Endothelial cell of umbilical vein (primary cell): ENCODE results near the gene GCNA. TPM values are rescaled to one million over a fixed set of nuclear protein-coding genes. Genes with fewer than 3 reads are reported as not detected.

Experiments used
- BruUV-seq: library from RNA; stranded (reverse); fragments of 400-500 nt; replicated peaks from 2 replicates; lab custom pipeline; 2021; lab: Mats Ljungman, UMichigan
- CTCF ChIA-PET: fragments of 300-600, 350-600 bp; sonication (Branson Sonifier 250); formaldehyde crosslinking; loops from one replicate; lab custom pipeline; 2021; ENCODE audit warnings: antibody characterized with exemption, inconsistent platforms; lab: Charles Lee
- POLR2A ChIA-PET: fragments of 300-600, 350-600 bp; sonication (Branson Sonifier 250); formaldehyde crosslinking; loops from one replicate; lab custom pipeline; 2021; ENCODE audit warnings: antibody characterized with exemption, inconsistent platforms; lab: Charles Lee
- DNase-seq: peaks from one replicate; pipeline ENCODE4 v3.0.0-alpha.2; 2011; ENCODE audit warnings: low read depth, low spot score
- FAIRE-seq: peaks from 2 replicates; lab custom pipeline; 2011; peaks lifted over from hg19 to GRCh38; lab: Jason Lieb, UNC
- H2AFZ ChIP-seq: 2 replicates; pipeline ENCODE4 v1.6.0; 2012; ENCODE audit warnings: low read depth, low read length, control low read depth, inconsistent platforms
- H3K27ac ChIP-seq: 2 replicates; pipeline ENCODE4 v1.5.1; 2011; ENCODE audit warnings: low read depth, mild to moderate bottlenecking, control low read depth, low read length, moderate library complexity; ENCODE audit not compliant: insufficient read depth
- H3K27me3 ChIP-seq, 2 experiments: 2 replicates each; pipeline versions ENCODE4 v1.6.0 to v1.6.1; 2011; ENCODE audit warnings: low read length in 2 of 2, mixed read lengths in 1 of 2; ENCODE audit not compliant: control insufficient read depth in 2 of 2, insufficient read depth in 2 of 2
- H3K36me3 ChIP-seq, 2 experiments: 2 replicates in 1 of 2; 3 replicates in 1 of 2; pipeline ENCODE4 v1.5.1; 2011; ENCODE audit warnings: low read length in 2 of 2, mild to moderate bottlenecking in 1 of 2, moderate library complexity in 1 of 2; ENCODE audit not compliant: control insufficient read depth in 2 of 2, insufficient read depth in 2 of 2; ENCODE audit errors: extremely low read depth in 1 of 2
- H3K4me1 ChIP-seq: 3 replicates; pipeline ENCODE4 v1.5.1; 2011; ENCODE audit warnings: mild to moderate bottlenecking, low read length; ENCODE audit not compliant: control insufficient read depth, insufficient read depth; ENCODE audit errors: extremely low read depth
- H3K4me2 ChIP-seq: 2 replicates; pipeline ENCODE4 v1.6.1; 2011; ENCODE audit warnings: low read length, control low read depth, mixed read lengths; ENCODE audit not compliant: insufficient read depth
- H3K4me3 ChIP-seq, 3 experiments: fragments of 200-600 bp in 1 of 3; sonication (generic), shearing (Covaris generic) in 1 of 3; replicated peaks in 1 of 3; 2 replicates each; pipeline ENCODE4 v1.5.1; 2011 to 2016; ENCODE audit warnings: control low read depth in 3 of 3, low read length in 3 of 3, mild to moderate bottlenecking in 2 of 3, inconsistent platforms in 1 of 3, low read depth in 1 of 3, moderate library complexity in 1 of 3; ENCODE audit not compliant: insufficient read depth in 1 of 3
- H3K79me2 ChIP-seq: 2 replicates; pipeline ENCODE4 v1.6.0; 2012; ENCODE audit warnings: low read length, inconsistent platforms; ENCODE audit not compliant: control insufficient read depth, insufficient read depth
- H3K9ac ChIP-seq: replicated peaks from 2 replicates; pipeline ENCODE3; 2011; ENCODE audit warnings: low read length, control low read depth; ENCODE audit not compliant: insufficient read depth; ENCODE audit errors: extremely low read depth
- H3K9me1 ChIP-seq: replicated peaks from 3 replicates; pipeline ENCODE4 v1.6.0; 2011; ENCODE audit warnings: mild to moderate bottlenecking, low read length; ENCODE audit not compliant: control insufficient read depth, insufficient read depth; ENCODE audit errors: extremely low read depth
- H3K9me3 ChIP-seq: replicated peaks from 2 replicates; pipeline ENCODE4 v1.5.1; 2012; ENCODE audit warnings: low read length, inconsistent platforms; ENCODE audit not compliant: control insufficient read depth, insufficient read depth
- H4K20me1 ChIP-seq: replicated peaks from 2 replicates; pipeline ENCODE3; 2011; ENCODE audit warnings: mild to moderate bottlenecking, low read length; ENCODE audit not compliant: control insufficient read depth, insufficient read depth; ENCODE audit errors: extremely low read depth
- CTCF ChIP-seq, 2 donors: IDR thresholded peaks; 1 replicate in 1 of 2; 2 replicates in 1 of 2; pipeline ENCODE4 v1.5.1; 2011; ENCODE audit warnings: low read length in 2 of 2, mild to moderate bottlenecking in 2 of 2, moderate library complexity in 2 of 2, control low read depth in 1 of 2, inconsistent platforms in 1 of 2, low read depth in 1 of 2; ENCODE audit not compliant: insufficient read depth in 1 of 2; ENCODE audit errors: extremely low read depth in 1 of 2
- EZH2 ChIP-seq: IDR thresholded peaks from 2 replicates; pipeline ENCODE4 v1.6.1; 2012; ENCODE audit warnings: borderline replicate concordance, low read depth, mild to moderate bottlenecking, moderate library complexity, low read length, inconsistent platforms; ENCODE audit not compliant: severe bottlenecking
- GATA2 ChIP-seq: IDR thresholded peaks from 2 replicates; pipeline ENCODE4 v1.7.0; 2011; ENCODE audit warnings: low read depth, mild to moderate bottlenecking, moderate library complexity, mixed read lengths, low read length; ENCODE audit not compliant: insufficient read length, insufficient read depth
- MYC ChIP-seq: IDR thresholded peaks from one replicate; pipeline ENCODE4 v1.6.1; 2011; ENCODE audit warnings: mild to moderate bottlenecking, low read depth, low read length
- POLR2A ChIP-seq: IDR thresholded peaks from 2 replicates; pipeline ENCODE4 v1.6.1; 2012; ENCODE audit warnings: low read depth, mild to moderate bottlenecking, control low read depth, low read length
- POLR2AphosphoS5 ChIP-seq: IDR thresholded peaks from 2 replicates; pipeline ENCODE4 v1.6.1; 2012; ENCODE audit warnings: low read depth, mild to moderate bottlenecking, control low read depth, low read length, moderate library complexity; ENCODE audit not compliant: insufficient read depth
- dilution Hi-C: fragments of 300-500 bp; cut with MboI; formaldehyde crosslinking; loops from one replicate; pipeline ENCODE4 v1.15.0; 2019; ENCODE audit warnings: low sequenced_read_pairs; ENCODE audit not compliant: extremely low pct_ligation_motif_present
- intact Hi-C: fragments of 100-400 bp; cut with micrococcal nuclease; formaldehyde crosslinking; loops from one replicate; pipeline ENCODE4 v1.10.0; 2022
- polyA plus RNA-seq, 4 experiments: library from polyadenylated mRNA; depleted of rRNA in 3 of 4; stranded (reverse) in 3 of 4; unstranded in 1 of 4; fragments of >200 nt; gene quantifications; 2 replicates each; pipeline versions ENCODE4 v1.2.1 to v1.2.3, GENCODE V29; 2011 to 2012; ENCODE audit warnings: missing spikeins in 1 of 4
- total RNA-seq: library from RNA; stranded (reverse); gene quantifications from 2 replicates; pipeline ENCODE4 v1.2.3, GENCODE V29; 2021
- TF ChIP-seq, protein P1 (sequence below): IDR thresholded peaks from 2 replicates; pipeline ENCODE4 v1.6.1; 2011; ENCODE audit not compliant: insufficient read depth, insufficient read length

Gene GCNA
- total and polyA plus RNA-seq, 2 donors (not counting 3 experiments of a cell fraction or from before 2014, with no cell fraction given): 1.0 to 4.0 TPM

GRCh38 chrX:71625471-71625870 lies 47.2 kb downstream of the GCNA start:
- Histone ChIP-seq H3K9me1 (no peaks in the 10 kb centered on the region), H4K20me1 (no peaks in the 10 kb centered on the region), H3K79me2 (no peaks in the 10 kb centered on the region), H3K9me3 (no peaks in the 10 kb centered on the region), H3K4me1 (peaks cover 11% of the 10 kb centered on the region), H3K27ac (no peak overlapping the region), H3K36me3 (no peaks in the 10 kb centered on the region), H3K4me2 (no peak overlapping the region), H3K4me3 (no peak overlapping the region), H3K27me3 (no peaks in the 10 kb centered on the region), H2AFZ (no peak overlapping the region), H3K9ac (no peak overlapping the region)
- intact Hi-C loops (no loop called here), dilution Hi-C loops (no loop called here)
- TF ChIP-seq POLR2A: no peak
- TF ChIP-seq MYC: no peak
- TF ChIP-seq CTCF (IDR thresholded peaks at IDR 0.05; ENCODE audit: extremely low read depth in 1 of 2, insufficient read depth in 1 of 2, low read depth in 1 of 2, low read length in 2 of 2): no peak
- TF ChIP-seq POLR2AphosphoS5: no peak
- TF ChIP-seq, protein P1, sequence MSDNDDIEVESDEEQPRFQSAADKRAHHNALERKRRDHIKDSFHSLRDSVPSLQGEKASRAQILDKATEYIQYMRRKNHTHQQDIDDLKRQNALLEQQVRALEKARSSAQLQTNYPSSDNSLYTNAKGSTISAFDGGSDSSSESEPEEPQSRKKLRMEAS: no peak
- no peak for TF ChIP-seq GATA2
- TF ChIP-seq EZH2: no peak
- ChIA-PET POLR2A (no interaction called here), CTCF (interaction anchor here (1.1 kb wide), 1 partner anchor 10 kb away, joined by 3 read pairs; no protein-coding TSS in a partner anchor)
- FAIRE-seq (no peak), DNase-seq (no peak)
- BruUV-seq: no TSS peak
